GM23338 (cell line): ENCODE measurements around the gene GRIN3B. TPM values are rescaled to one million over a fixed set of nuclear protein-coding genes. Genes with fewer than 3 reads are reported as not detected.

Source experiments
- ATAC-seq: fragments of 200-7000 bp; cut with Tn5 transposase; 3 replicates; pipeline ENCODE4 v1.9.1; 2020
- DNase-seq: peaks from one replicate; pipeline ENCODE4 v3.0.0-alpha.2; 2015; ENCODE audit warnings: low spot score
- H2AFZ ChIP-seq: fragments of 200-600 bp; sonication (generic); 2 replicates; pipeline ENCODE4 v1.8.0; 2016; ENCODE audit warnings: antibody characterized with exemption, mild to moderate bottlenecking, moderate library complexity
- H3F3A ChIP-seq: fragments of 200-600 bp; sonication (generic); replicated peaks from 2 replicates; pipeline ENCODE4 v1.8.0; 2017; ENCODE audit warnings: antibody characterized with exemption, mixed run types, low read depth
- H3K27ac ChIP-seq: fragments of 200-600 bp; sonication (generic); 2 replicates; pipeline ENCODE4 v1.6.1; 2016; ENCODE audit warnings: low read depth
- H3K27me3 ChIP-seq: fragments of 200-600 bp; sonication (generic); 2 replicates; pipeline ENCODE4 v1.8.0; 2016; ENCODE audit warnings: mild to moderate bottlenecking, mixed run types, moderate library complexity; ENCODE audit not compliant: insufficient read depth
- H3K36me3 ChIP-seq: fragments of 200-600 bp; sonication (generic); 2 replicates; pipeline ENCODE4 v1.8.0; 2016; ENCODE audit warnings: mild to moderate bottlenecking; ENCODE audit not compliant: insufficient read depth
- H3K4me1 ChIP-seq: fragments of 200-600 bp; sonication (generic); 2 replicates; pipeline ENCODE4 v1.8.0; 2016; ENCODE audit warnings: mild to moderate bottlenecking, moderate library complexity; ENCODE audit not compliant: insufficient read depth
- H3K4me2 ChIP-seq: fragments of 200-600 bp; sonication (generic); 2 replicates; pipeline ENCODE4 v1.7.1; 2017; ENCODE audit warnings: mixed run types
- H3K4me3 ChIP-seq: fragments of 200-600 bp; sonication (generic); 2 replicates; pipeline ENCODE4 v1.6.1; 2016; ENCODE audit warnings: mixed run types
- H3K79me2 ChIP-seq: fragments of 200-600 bp; sonication (generic); replicated peaks from 2 replicates; pipeline ENCODE4 v1.8.0; 2017; ENCODE audit warnings: mild to moderate bottlenecking; ENCODE audit not compliant: insufficient read depth
- H3K9me2 ChIP-seq: fragments of 200-600 bp; sonication (generic); 2 replicates; pipeline ENCODE4 v1.8.0; 2017; ENCODE audit not compliant: insufficient read depth
- H4K20me1 ChIP-seq: fragments of 200-600 bp; sonication (generic); replicated peaks from 2 replicates; pipeline ENCODE4 v1.8.0; 2017; ENCODE audit warnings: mild to moderate bottlenecking; ENCODE audit not compliant: insufficient read depth
- H3K27ac Mint-ChIP-seq: 2 replicates; pipeline ENCODE4 v1.8.0; 2020; ENCODE audit warnings: inconsistent platforms, mild to moderate bottlenecking, moderate library complexity, mixed read lengths
- H3K27me3 Mint-ChIP-seq: 3 replicates; pipeline ENCODE4 v1.8.0; 2022; ENCODE audit warnings: low read depth, mild to moderate bottlenecking, moderate library complexity, mixed read lengths, inconsistent platforms; ENCODE audit not compliant: insufficient read depth, poor library complexity
- H3K36me3 Mint-ChIP-seq: 3 replicates; pipeline ENCODE4 v1.8.0; 2021; ENCODE audit warnings: low read depth, mild to moderate bottlenecking, inconsistent platforms, moderate library complexity, mixed read lengths
- H3K4me1 Mint-ChIP-seq: 3 replicates; pipeline ENCODE4 v1.8.0; 2020; ENCODE audit warnings: mild to moderate bottlenecking, inconsistent platforms, mixed read lengths
- H3K4me3 Mint-ChIP-seq: 3 replicates; pipeline ENCODE4 v1.8.0; 2021; ENCODE audit warnings: moderate library complexity, mild to moderate bottlenecking, inconsistent platforms, mixed read lengths
- H3K9me3 Mint-ChIP-seq: 3 replicates; pipeline ENCODE4 v1.8.0; 2020; ENCODE audit warnings: moderate library complexity, mild to moderate bottlenecking, inconsistent platforms, mixed read lengths
- CREB1 ChIP-seq: fragments of 250-450 bp; sonication (Bioruptor Pico); IDR thresholded peaks from 2 replicates; pipeline ENCODE4 v1.5.0; 2020; ENCODE audit warnings: low read depth, mild to moderate bottlenecking, moderate library complexity
- CTCF ChIP-seq, 2 experiments: fragments of 200-600 bp in 1 of 2; sonication (generic) in 1 of 2; conservative IDR thresholded peaks; 2 replicates each; pipeline versions ENCODE4 v1.5.1 to v1.6.1; 2016 to 2017; ENCODE audit warnings: antibody characterized with exemption in 2 of 2, low read depth in 2 of 2, mild to moderate bottlenecking in 2 of 2, moderate library complexity in 1 of 2
- EZH2 ChIP-seq: fragments of 200-600 bp; sonication (generic); IDR thresholded peaks from one replicate; pipeline ENCODE4 v1.8.0; 2017; ENCODE audit warnings: antibody characterized with exemption, mild to moderate bottlenecking, low read depth; ENCODE audit not compliant: unreplicated experiment
- EZH2phosphoT487 ChIP-seq: fragments of 200-600 bp; sonication (generic); IDR thresholded peaks from one replicate; pipeline ENCODE4 v1.8.1; 2018; ENCODE audit warnings: antibody characterized with exemption; ENCODE audit not compliant: unreplicated experiment
- JUNB ChIP-seq: IDR thresholded peaks from one replicate; pipeline ENCODE4 v1.6.1; 2016; ENCODE audit warnings: antibody characterized with exemption; ENCODE audit not compliant: unreplicated experiment
- NANOG ChIP-seq: IDR thresholded peaks from 2 replicates; pipeline ENCODE4 v1.6.1; 2016; ENCODE audit warnings: antibody characterized with exemption, borderline replicate concordance
- POLR2AphosphoS5 ChIP-seq: IDR thresholded peaks from 2 replicates; pipeline ENCODE4 v1.6.1; 2016; ENCODE audit warnings: antibody characterized with exemption, low read depth
- STAT1 ChIP-seq: IDR thresholded peaks from one replicate; pipeline ENCODE4 v1.6.1; 2016; ENCODE audit warnings: antibody characterized with exemption; ENCODE audit not compliant: unreplicated experiment
- ZNF331 ChIP-seq: fragments of 250-450 bp; sonication (Bioruptor Pico); IDR thresholded peaks from 2 replicates; pipeline ENCODE4 v1.5.0; 2020; ENCODE audit warnings: low read depth, mild to moderate bottlenecking, moderate library complexity
- polyA plus RNA-seq: library from polyadenylated mRNA; unstranded; fragments of >200 nt; fragmentation: Nextera tagmentation; extraction: Ambion mirVana; gene quantifications from 2 replicates; pipeline ENCODE4 v1.2.1, GENCODE V29; 2016
- total RNA-seq: library from RNA; depleted of rRNA; stranded (reverse); fragments of >200 nt; shearing (Covaris generic); gene quantifications from 2 replicates; pipeline ENCODE4 v1.2.3, GENCODE V29; 2014
- TF ChIP-seq, protein P1 (sequence below): IDR thresholded peaks from one replicate; pipeline ENCODE4 v1.6.1; 2018; ENCODE audit warnings: antibody characterized with exemption; ENCODE audit not compliant: unreplicated experiment
- TF ChIP-seq, protein P2 (sequence below): IDR thresholded peaks from 2 replicates; pipeline ENCODE4 v1.6.1; 2016; ENCODE audit warnings: antibody characterized with exemption
- TF ChIP-seq, protein P3 (sequence below): fragments of 250-450 bp; sonication (Bioruptor Pico); IDR thresholded peaks from 2 replicates; pipeline ENCODE4 v1.5.0; 2020; ENCODE audit warnings: mild to moderate bottlenecking, moderate library complexity

The GRIN3B gene
- total and polyA plus RNA-seq, 2 experiments from 2014 or later: 0.11 to 2.8 TPM

GRCh38 chr19:1002600-1002999 lies 2.4 kb downstream of the GRIN3B start:
- Histone ChIP-seq H3K4me1 (no peaks in the 10 kb centered on the region; the same call in 1 of the 2 replicates), H3K27me3 (peaks cover 37% of the 10 kb centered on the region), H3K4me3 (no peak overlapping the region), H3K27ac (no peak overlapping the region), H3K9me2 (no peaks in the 10 kb centered on the region), H3K36me3 (no peaks in the 10 kb centered on the region), H4K20me1 (no peaks in the 10 kb centered on the region), H3F3A (0 out of 2 replicates have a peak, but pooled peaks cover 6% of the 10 kb centered on the region), H3K4me2 (no peak overlapping the region), H2AFZ (no peak overlapping the region), H3K79me2 (no peaks in the 10 kb centered on the region)
- Mint-ChIP-seq H3K4me1 (peaks cover 3% of the 10 kb centered on the region; the same call in 2 of the 3 replicates), H3K27me3 (peaks cover 52% of the 10 kb centered on the region), H3K27ac (no peak overlapping the region), H3K36me3 (peaks cover 8% of the 10 kb centered on the region), H3K9me3 (peaks cover 5% of the 10 kb centered on the region; the same call in 1 of the 3 replicates), H3K4me3 (no peak overlapping the region)
- DNase-seq (no peak), ATAC-seq (no peak)
- TF ChIP-seq EZH2phosphoT487 (no peak), JUNB (no peak), ZNF331 (CRISPR knock-in tag) (no peak), STAT1 (no peak), CREB1 (CRISPR knock-in tag) (no peak), EZH2 (no peak), NANOG (no peak), CTCF (conservative IDR thresholded peaks at IDR 0.05; ENCODE audit: low read depth in 2 of 2) (no peak), POLR2AphosphoS5 (no peak)
- TF ChIP-seq, protein P1, sequence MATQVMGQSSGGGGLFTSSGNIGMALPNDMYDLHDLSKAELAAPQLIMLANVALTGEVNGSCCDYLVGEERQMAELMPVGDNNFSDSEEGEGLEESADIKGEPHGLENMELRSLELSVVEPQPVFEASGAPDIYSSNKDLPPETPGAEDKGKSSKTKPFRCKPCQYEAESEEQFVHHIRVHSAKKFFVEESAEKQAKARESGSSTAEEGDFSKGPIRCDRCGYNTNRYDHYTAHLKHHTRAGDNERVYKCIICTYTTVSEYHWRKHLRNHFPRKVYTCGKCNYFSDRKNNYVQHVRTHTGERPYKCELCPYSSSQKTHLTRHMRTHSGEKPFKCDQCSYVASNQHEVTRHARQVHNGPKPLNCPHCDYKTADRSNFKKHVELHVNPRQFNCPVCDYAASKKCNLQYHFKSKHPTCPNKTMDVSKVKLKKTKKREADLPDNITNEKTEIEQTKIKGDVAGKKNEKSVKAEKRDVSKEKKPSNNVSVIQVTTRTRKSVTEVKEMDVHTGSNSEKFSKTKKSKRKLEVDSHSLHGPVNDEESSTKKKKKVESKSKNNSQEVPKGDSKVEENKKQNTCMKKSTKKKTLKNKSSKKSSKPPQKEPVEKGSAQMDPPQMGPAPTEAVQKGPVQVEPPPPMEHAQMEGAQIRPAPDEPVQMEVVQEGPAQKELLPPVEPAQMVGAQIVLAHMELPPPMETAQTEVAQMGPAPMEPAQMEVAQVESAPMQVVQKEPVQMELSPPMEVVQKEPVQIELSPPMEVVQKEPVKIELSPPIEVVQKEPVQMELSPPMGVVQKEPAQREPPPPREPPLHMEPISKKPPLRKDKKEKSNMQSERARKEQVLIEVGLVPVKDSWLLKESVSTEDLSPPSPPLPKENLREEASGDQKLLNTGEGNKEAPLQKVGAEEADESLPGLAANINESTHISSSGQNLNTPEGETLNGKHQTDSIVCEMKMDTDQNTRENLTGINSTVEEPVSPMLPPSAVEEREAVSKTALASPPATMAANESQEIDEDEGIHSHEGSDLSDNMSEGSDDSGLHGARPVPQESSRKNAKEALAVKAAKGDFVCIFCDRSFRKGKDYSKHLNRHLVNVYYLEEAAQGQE: no peak
- TF ChIP-seq, protein P2, sequence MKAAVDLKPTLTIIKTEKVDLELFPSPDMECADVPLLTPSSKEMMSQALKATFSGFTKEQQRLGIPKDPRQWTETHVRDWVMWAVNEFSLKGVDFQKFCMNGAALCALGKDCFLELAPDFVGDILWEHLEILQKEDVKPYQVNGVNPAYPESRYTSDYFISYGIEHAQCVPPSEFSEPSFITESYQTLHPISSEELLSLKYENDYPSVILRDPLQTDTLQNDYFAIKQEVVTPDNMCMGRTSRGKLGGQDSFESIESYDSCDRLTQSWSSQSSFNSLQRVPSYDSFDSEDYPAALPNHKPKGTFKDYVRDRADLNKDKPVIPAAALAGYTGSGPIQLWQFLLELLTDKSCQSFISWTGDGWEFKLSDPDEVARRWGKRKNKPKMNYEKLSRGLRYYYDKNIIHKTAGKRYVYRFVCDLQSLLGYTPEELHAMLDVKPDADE: no peak
- TF ChIP-seq, protein P3, sequence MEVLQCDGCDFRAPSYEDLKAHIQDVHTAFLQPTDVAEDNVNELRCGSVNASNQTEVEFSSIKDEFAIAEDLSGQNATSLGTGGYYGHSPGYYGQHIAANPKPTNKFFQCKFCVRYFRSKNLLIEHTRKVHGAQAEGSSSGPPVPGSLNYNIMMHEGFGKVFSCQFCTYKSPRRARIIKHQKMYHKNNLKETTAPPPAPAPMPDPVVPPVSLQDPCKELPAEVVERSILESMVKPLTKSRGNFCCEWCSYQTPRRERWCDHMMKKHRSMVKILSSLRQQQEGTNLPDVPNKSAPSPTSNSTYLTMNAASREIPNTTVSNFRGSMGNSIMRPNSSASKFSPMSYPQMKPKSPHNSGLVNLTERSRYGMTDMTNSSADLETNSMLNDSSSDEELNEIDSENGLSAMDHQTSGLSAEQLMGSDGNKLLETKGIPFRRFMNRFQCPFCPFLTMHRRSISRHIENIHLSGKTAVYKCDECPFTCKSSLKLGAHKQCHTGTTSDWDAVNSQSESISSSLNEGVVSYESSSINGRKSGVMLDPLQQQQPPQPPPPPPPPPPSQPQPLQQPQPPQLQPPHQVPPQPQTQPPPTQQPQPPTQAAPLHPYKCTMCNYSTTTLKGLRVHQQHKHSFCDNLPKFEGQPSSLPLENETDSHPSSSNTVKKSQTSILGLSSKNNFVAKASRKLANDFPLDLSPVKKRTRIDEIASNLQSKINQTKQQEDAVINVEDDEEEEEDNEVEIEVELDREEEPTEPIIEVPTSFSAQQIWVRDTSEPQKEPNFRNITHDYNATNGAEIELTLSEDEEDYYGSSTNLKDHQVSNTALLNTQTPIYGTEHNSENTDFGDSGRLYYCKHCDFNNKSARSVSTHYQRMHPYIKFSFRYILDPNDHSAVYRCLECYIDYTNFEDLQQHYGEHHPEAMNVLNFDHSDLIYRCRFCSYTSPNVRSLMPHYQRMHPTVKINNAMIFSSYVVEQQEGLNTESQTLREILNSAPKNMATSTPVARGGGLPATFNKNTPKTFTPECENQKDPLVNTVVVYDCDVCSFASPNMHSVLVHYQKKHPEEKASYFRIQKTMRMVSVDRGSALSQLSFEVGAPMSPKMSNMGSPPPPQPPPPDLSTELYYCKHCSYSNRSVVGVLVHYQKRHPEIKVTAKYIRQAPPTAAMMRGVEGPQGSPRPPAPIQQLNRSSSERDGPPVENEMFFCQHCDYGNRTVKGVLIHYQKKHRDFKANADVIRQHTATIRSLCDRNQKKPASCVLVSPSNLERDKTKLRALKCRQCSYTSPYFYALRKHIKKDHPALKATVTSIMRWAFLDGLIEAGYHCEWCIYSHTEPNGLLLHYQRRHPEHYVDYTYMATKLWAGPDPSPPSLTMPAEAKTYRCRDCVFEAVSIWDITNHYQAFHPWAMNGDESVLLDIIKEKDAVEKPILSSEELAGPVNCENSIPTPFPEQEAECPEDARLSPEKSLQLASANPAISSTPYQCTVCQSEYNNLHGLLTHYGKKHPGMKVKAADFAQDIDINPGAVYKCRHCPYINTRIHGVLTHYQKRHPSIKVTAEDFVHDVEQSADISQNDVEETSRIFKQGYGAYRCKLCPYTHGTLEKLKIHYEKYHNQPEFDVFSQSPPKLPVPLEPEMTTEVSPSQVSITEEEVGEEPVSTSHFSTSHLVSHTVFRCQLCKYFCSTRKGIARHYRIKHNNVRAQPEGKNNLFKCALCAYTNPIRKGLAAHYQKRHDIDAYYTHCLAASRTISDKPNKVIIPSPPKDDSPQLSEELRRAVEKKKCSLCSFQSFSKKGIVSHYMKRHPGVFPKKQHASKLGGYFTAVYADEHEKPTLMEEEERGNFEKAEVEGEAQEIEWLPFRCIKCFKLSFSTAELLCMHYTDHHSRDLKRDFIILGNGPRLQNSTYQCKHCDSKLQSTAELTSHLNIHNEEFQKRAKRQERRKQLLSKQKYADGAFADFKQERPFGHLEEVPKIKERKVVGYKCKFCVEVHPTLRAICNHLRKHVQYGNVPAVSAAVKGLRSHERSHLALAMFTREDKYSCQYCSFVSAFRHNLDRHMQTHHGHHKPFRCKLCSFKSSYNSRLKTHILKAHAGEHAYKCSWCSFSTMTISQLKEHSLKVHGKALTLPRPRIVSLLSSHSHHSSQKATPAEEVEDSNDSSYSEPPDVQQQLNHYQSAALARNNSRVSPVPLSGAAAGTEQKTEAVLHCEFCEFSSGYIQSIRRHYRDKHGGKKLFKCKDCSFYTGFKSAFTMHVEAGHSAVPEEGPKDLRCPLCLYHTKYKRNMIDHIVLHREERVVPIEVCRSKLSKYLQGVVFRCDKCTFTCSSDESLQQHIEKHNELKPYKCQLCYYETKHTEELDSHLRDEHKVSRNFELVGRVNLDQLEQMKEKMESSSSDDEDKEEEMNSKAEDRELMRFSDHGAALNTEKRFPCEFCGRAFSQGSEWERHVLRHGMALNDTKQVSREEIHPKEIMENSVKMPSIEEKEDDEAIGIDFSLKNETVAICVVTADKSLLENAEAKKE: no peak
